ENCODE measurements around the gene DPY19L1. TPM values are rescaled to one million over a fixed set of nuclear protein-coding genes. Genes with fewer than 3 reads are reported as not detected.
A peak's percentile ranks its signal among the peaks of the same experiment; 100 is the strongest.
"Not testable (repeated sequence)": the region's sequence is repeated elsewhere in the genome, so short reads cannot be mapped to it uniquely, and the experiment has no call there.

Gene DPY19L1
- total RNA-seq, 2 experiments from 2014 or later = 12.8 to 16.4 TPM

DNA sequence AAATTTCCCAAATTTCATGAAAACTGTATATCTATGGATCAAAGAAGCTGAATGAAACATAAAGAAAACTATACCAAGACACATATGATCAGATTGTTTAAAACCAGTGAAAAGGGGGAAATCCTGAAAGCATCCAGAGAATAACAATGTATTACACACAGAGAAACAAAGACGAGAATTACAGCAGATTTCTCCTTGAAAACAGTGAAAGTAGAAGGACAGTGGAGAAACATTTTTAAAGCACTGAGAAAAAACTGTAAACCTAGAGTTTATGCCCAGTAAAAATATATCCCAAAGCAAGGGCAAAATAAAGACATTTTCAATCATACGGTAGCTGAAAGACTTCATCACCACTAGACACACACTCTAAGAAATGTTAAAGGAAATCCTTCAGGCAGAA, 121.0 kb downstream of the DPY19L1 start:
- H3K27me3 Mint-ChIP-seq = peaks cover 8% of the 10 kb centered on the region
- POLR2A ChIA-PET = no interaction called here
- DNase-seq = no peak
- peaks cover 2% of the 10 kb centered on the region for H3K9me3 Mint-ChIP-seq
- H3K27ac Mint-ChIP-seq = no peak overlapping the region
- no peak overlapping the region for H3K4me3 Mint-ChIP-seq
- CTCF ChIA-PET = no interaction called here
- H3K36me3 Mint-ChIP-seq (ENCODE audit: low read depth) = no peaks in the 10 kb centered on the region
- no peaks in the 10 kb centered on the region for H3K4me1 Mint-ChIP-seq

- ChIA-PET POLR2A (no interaction called here), CTCF (no interaction called here)
- no peak for DNase-seq
- Mint-ChIP-seq H3K4me1 (no peaks in the 10 kb centered on the region), H3K27ac (no peak overlapping the region), H3K4me3 (no peak overlapping the region), H3K9me3 (peaks cover 2% of the 10 kb centered on the region), H3K36me3 (ENCODE audit: low read depth) (no peaks in the 10 kb centered on the region), H3K27me3 (peaks cover 3% of the 10 kb centered on the region)
These were observed 125.0 kb downstream of the DPY19L1 start for GRCh38 chr7:34912236-34912635.

DNA sequence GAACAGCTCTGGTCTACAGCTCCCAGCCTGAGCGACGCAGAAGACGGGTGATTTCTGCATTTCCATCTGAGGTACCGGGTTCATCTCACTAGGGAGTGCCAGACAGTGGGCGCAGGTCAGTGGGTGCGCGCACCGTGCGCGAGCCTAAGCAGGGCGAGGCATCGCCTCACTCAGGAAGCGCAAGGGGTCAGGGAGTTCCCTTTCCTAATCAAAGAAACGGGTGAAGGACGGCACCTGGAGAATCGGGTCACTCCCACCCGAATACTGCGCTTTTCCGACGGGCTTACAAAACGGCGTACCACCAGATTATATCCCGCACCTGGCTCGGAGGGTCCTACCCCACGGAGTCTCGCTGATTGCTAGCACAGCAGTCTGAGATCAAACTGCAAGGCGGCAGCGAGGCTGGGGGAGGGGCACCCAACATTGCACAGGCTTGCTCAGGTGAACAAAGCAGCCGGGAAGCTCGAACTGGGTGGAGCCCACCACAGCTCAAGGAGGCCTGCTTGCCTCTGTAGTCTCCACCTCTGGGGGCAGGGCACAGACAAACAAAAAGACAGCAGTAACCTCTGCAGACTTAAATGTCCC, 130.9 kb downstream of the DPY19L1 start:
- H3K36me3 Mint-ChIP-seq (ENCODE audit: low read depth); H3K27ac Mint-ChIP-seq; H3K27me3 Mint-ChIP-seq; H3K9me3 Mint-ChIP-seq; H3K4me1 Mint-ChIP-seq; POLR2A ChIA-PET; DNase-seq; CTCF ChIA-PET: not testable (repeated sequence)
- H3K4me3 Mint-ChIP-seq = peak overlapping the region; percentile 57

DNA sequence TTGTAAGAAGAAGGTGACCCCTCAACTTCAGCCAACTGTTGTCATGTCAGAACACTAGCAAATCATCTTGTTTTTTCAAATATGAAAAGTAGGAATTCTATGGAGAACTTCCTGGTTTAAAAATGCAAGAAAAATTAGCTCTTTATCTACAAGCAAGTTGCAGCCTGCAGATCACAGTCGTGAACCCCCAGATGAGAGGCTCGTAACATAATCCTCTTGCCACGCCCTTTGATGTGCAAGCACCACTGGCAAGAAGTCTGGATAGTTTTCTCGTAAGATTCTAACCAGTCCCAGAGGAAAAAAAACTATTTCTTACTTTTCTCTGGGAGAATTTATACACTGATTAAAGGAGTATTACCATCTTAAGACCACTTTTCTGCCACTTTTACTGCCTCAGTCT, 132.3 kb downstream of the DPY19L1 start:
- CTCF ChIA-PET = no interaction called here
- H3K4me1 Mint-ChIP-seq = peaks cover 4% of the 10 kb centered on the region
- H3K4me3 Mint-ChIP-seq = no peak overlapping the region
- H3K27me3 Mint-ChIP-seq = peaks cover 9% of the 10 kb centered on the region
- no peak overlapping the region for H3K27ac Mint-ChIP-seq
- H3K9me3 Mint-ChIP-seq = no peaks in the 10 kb centered on the region
- POLR2A ChIA-PET = no interaction called here
- DNase-seq = no peak
- H3K36me3 Mint-ChIP-seq (ENCODE audit: low read depth) = no peaks in the 10 kb centered on the region

DNA sequence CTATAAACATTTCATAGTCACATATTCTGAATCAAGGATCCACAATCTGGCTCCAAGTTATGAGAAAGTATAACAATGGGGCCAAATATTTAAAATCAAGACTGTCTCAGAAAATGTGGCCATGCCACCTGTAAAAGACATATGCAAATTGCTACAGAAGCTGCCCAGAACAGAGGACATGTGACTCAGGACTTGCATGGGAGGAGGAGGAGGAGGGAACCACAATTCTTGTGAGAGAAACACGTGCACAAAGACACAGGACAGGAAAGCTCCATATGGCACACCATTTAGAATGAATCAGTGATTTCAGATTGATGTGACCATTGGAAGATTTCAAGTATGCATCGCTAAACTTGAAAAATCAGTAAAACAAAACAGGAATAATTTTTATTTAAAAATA, 133.4 kb downstream of the DPY19L1 start:
- H3K36me3 Mint-ChIP-seq (ENCODE audit: low read depth); H3K4me3 Mint-ChIP-seq; DNase-seq; H3K9me3 Mint-ChIP-seq; CTCF ChIA-PET; POLR2A ChIA-PET; H3K27me3 Mint-ChIP-seq; H3K4me1 Mint-ChIP-seq; H3K27ac Mint-ChIP-seq: not testable (repeated sequence)

- DNase-seq = no peak
- Mint-ChIP-seq H3K36me3 (ENCODE audit: low read depth) (no peaks in the 10 kb centered on the region), H3K9me3 (no peaks in the 10 kb centered on the region), H3K27ac (no peak overlapping the region), H3K4me3 (no peak overlapping the region), H3K27me3 (peaks cover 9% of the 10 kb centered on the region), H3K4me1 (peaks cover 4% of the 10 kb centered on the region)
- ChIA-PET POLR2A (no interaction called here), CTCF (no interaction called here)
These were observed 135.1 kb downstream of the DPY19L1 start for GRCh38 chr7:34902182-34902581.

GRCh38 chr7:34900891-34901513, 136.3 kb downstream of the DPY19L1 start:
- Mint-ChIP-seq H3K4me1 (peaks cover 2% of the 10 kb centered on the region), H3K4me3 (no peak overlapping the region), H3K9me3 (peaks cover 1% of the 10 kb centered on the region), H3K36me3 (ENCODE audit: low read depth) (no peaks in the 10 kb centered on the region), H3K27ac (no peak overlapping the region), H3K27me3 (peaks cover 6% of the 10 kb centered on the region)
- CTCF ChIA-PET = no interaction called here
- POLR2A ChIA-PET = no interaction called here
- DNase-seq = no peak

DNA sequence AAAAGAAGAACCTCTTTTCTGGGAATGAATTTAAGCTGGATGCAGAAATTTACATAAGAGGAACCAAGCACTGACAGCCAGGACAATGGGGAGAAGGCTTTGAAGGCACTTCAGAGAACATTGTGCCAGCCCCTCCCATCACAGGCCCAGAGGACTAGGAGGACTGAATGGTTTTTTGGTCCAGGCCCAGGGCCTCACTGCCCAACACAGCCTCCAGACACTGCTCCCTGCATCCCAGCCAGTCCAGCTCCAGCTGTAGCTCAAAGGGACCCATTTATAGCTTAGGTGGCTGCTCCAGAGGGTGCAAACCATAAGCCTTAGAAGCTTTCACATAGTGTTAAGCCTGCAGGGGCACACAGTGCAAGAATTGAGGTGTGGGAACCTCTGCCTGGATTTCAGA, 142.1 kb downstream of the DPY19L1 start:
- no peak for DNase-seq
- Mint-ChIP-seq H3K27me3 (no peaks in the 10 kb centered on the region), H3K9me3 (peaks cover 18% of the 10 kb centered on the region), H3K36me3 (ENCODE audit: low read depth) (no peaks in the 10 kb centered on the region), H3K4me3 (no peak overlapping the region), H3K4me1 (no peaks in the 10 kb centered on the region), H3K27ac (no peak overlapping the region)
- POLR2A ChIA-PET = no interaction called here
- CTCF ChIA-PET = no interaction called here

DNA sequence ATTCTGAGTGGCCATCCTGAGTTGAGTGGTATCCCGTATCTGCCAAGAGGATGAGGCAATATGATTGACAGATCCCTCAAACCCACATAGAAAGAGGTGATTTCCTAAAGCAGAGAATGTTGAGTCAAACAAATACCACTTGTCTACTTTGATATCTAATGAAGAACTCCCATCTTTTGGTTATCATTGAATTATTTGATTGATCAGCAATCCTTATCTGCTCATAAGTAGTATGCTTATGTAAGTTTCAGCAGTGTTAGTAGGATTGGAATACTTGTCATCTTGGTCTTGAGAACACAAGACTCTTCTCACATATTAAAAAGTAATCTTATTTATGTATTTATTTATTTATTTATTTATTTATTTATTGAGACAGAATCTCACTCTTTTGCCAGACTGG, 147.3 kb downstream of the DPY19L1 start:
- Mint-ChIP-seq H3K36me3 (ENCODE audit: low read depth) (no peaks in the 10 kb centered on the region), H3K4me1 (no peaks in the 10 kb centered on the region), H3K27ac (no peak overlapping the region), H3K27me3 (no peaks in the 10 kb centered on the region), H3K4me3 (no peak overlapping the region), H3K9me3 (peaks cover 17% of the 10 kb centered on the region)
- POLR2A ChIA-PET = no interaction called here
- CTCF ChIA-PET = no interaction called here
- DNase-seq = no peak

GRCh38 chr7:34886856-34887255, 150.4 kb downstream of the DPY19L1 start:
- Mint-ChIP-seq H3K27ac (no peak overlapping the region), H3K4me1 (no peaks in the 10 kb centered on the region), H3K4me3 (no peak overlapping the region), H3K9me3 (peaks cover 17% of the 10 kb centered on the region), H3K36me3 (ENCODE audit: low read depth) (no peaks in the 10 kb centered on the region), H3K27me3 (no peaks in the 10 kb centered on the region)
- CTCF ChIA-PET = no interaction called here
- no peak for DNase-seq
- POLR2A ChIA-PET = no interaction called here

- peaks cover 17% of the 10 kb centered on the region for H3K9me3 Mint-ChIP-seq
- H3K4me1 Mint-ChIP-seq; H3K27me3 Mint-ChIP-seq; DNase-seq; H3K36me3 Mint-ChIP-seq (ENCODE audit: low read depth); CTCF ChIA-PET; H3K27ac Mint-ChIP-seq; POLR2A ChIA-PET; H3K4me3 Mint-ChIP-seq: not testable (repeated sequence)
These were observed 153.4 kb downstream of the DPY19L1 start for GRCh38 chr7:34883855-34884254.

- no peaks in the 10 kb centered on the region for H3K36me3 Mint-ChIP-seq (ENCODE audit: low read depth)
- no peaks in the 10 kb centered on the region for H3K4me1 Mint-ChIP-seq
- no peak overlapping the region for H3K27ac Mint-ChIP-seq
- peaks cover 12% of the 10 kb centered on the region for H3K9me3 Mint-ChIP-seq
- ChIA-PET CTCF (no interaction called here), POLR2A (no interaction called here)
- DNase-seq = no peak
- H3K27me3 Mint-ChIP-seq = no peaks in the 10 kb centered on the region
- no peak overlapping the region for H3K4me3 Mint-ChIP-seq
These were observed 157.4 kb downstream of the DPY19L1 start for GRCh38 chr7:34879871-34880270.

DNA sequence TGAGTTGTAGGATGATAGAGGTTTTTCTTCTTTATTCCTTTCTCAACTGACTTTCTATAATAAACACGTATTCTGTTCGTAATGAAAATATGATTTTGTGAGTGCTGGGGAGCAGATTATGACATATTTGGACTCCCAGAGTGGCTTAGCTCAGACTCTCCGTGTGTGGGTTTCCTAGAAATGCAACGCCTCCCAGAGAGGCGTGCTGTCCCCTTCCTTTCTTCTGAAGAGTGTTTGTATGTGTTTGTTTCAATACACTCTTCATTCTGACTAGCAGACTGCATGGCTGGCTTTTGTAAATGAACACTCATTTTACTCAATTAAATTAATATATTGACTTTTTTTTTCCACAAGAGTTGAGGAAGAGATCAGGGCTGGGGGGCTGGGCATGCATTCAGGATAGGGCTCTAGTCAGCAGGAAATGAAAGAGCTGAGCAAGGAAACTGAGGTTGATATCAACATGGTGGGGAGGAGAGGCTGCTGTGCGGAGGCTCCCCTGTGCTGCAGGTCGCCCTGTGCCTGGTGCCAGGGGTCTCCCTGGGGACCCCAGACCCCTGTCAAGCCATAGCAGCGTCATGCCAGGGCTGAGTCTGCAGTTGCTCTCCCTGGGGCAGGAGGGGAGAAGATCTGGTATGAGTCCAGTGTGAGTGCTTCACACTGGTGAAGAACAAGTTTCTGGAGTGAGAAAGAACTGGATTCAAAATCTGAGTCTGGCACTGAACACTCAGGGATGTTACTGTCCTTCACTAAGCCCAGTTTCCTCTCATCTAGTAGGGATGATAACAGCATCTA, 158.1 kb downstream of the DPY19L1 start:
- H3K4me3 Mint-ChIP-seq, CTCF ChIA-PET: not testable (repeated sequence)

More for the DNA sequence above, 158.1 kb downstream of the DPY19L1 start:
- POLR2A ChIA-PET; H3K27me3 Mint-ChIP-seq; H3K27ac Mint-ChIP-seq; H3K36me3 Mint-ChIP-seq (ENCODE audit: low read depth); DNase-seq; H3K4me1 Mint-ChIP-seq: not testable (repeated sequence)
- H3K9me3 Mint-ChIP-seq = peaks cover 12% of the 10 kb centered on the region
